ENCODE data around the gene PGPEP1.

DNA sequence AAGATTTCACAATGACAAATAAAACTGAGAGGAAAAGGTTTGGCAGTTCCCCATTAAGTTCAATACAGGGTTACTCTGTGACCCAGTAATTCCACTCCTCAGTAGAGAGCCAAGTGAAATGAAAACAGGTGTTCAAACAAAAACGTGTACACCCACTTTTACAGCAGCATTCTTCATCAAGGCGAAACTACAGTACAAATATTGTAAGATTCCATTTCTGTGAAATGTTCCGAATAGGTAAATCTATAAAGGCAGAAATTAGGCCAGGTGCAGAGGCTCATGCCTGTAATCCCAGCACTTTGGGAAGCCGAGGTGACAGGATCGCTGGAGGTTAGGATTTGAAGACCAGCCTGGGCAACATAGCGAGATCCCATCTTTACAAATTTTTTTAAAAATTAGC lies 36.6 kb downstream of the PGPEP1 start:
- TF ChIP-seq, protein P1, sequence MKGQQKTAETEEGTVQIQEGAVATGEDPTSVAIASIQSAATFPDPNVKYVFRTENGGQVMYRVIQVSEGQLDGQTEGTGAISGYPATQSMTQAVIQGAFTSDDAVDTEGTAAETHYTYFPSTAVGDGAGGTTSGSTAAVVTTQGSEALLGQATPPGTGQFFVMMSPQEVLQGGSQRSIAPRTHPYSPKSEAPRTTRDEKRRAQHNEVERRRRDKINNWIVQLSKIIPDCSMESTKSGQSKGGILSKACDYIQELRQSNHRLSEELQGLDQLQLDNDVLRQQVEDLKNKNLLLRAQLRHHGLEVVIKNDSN (IDR thresholded peaks at IDR 0.05; ENCODE audit: borderline replicate concordance, low read depth): no peak
- TF ChIP-seq, protein P2, sequence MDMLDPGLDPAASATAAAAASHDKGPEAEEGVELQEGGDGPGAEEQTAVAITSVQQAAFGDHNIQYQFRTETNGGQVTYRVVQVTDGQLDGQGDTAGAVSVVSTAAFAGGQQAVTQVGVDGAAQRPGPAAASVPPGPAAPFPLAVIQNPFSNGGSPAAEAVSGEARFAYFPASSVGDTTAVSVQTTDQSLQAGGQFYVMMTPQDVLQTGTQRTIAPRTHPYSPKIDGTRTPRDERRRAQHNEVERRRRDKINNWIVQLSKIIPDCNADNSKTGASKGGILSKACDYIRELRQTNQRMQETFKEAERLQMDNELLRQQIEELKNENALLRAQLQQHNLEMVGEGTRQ (IDR thresholded peaks at IDR 0.05; ENCODE audit: borderline replicate concordance, low read depth, low read length): no peak

Data from SK-N-SH (cell line).